ENCODE results near the gene PTGFRN. TPM values are rescaled to one million over a fixed set of nuclear protein-coding genes. Genes with fewer than 3 reads are reported as not detected.
"Not testable (repeated sequence)": the region's sequence is repeated elsewhere in the genome, so short reads cannot be mapped to it uniquely, and the experiment has no call there.

PTGFRN gene
- total RNA-seq, 1 donor from 2014 or later, result 31.2 TPM

GRCh38 chr1:116971965-116972673, 62.4 kb downstream of the PTGFRN start:
- ATAC-seq (peak; percentile 19), DNase-seq (no peak)
- H3K27me3 ChIP-seq, result no peaks in the 10 kb centered on the region
- no peak for TF ChIP-seq CTCF (IDR thresholded peaks at IDR 0.05)
- intact Hi-C loops (cut with DNase I), result no loop called here
- no peaks in the 10 kb centered on the region for H3K9me3 ChIP-seq
- H3K36me3 ChIP-seq, result no peaks in the 10 kb centered on the region
- no peak overlapping the region for H3K27ac ChIP-seq
- H3K4me3 ChIP-seq, result no peak overlapping the region
- H3K4me1 ChIP-seq, result no peaks in the 10 kb centered on the region

GRCh38 chr1:116972674-116973030, 62.9 kb downstream of the PTGFRN start:
- no peak overlapping the region for H3K27ac ChIP-seq

GRCh38 chr1:116980309-116980708, 70.6 kb downstream of the PTGFRN start:
- H3K4me1 ChIP-seq; ATAC-seq; H3K36me3 ChIP-seq; H3K9me3 ChIP-seq; H3K27me3 ChIP-seq; H3K27ac ChIP-seq; DNase-seq; H3K4me3 ChIP-seq; intact Hi-C loops (cut with DNase I): not testable (repeated sequence)

More at GRCh38 chr1:116972674-116973030, 62.9 kb downstream of the PTGFRN start:
- no peaks in the 10 kb centered on the region for H3K27me3 ChIP-seq
- no peak for DNase-seq
- H3K9me3 ChIP-seq, result no peaks in the 10 kb centered on the region
- TF ChIP-seq CTCF (IDR thresholded peaks at IDR 0.05), result no peak
- no peaks in the 10 kb centered on the region for H3K4me1 ChIP-seq
- intact Hi-C loops (cut with DNase I), result no loop called here
- ATAC-seq, result no peak
- no peaks in the 10 kb centered on the region for H3K36me3 ChIP-seq
- H3K4me3 ChIP-seq, result no peak overlapping the region

GRCh38 chr1:116981521-116982037, 71.9 kb downstream of the PTGFRN start:
- Histone ChIP-seq H3K4me3 (no peak overlapping the region), H3K36me3 (no peaks in the 10 kb centered on the region), H3K27me3 (no peaks in the 10 kb centered on the region), H3K27ac (no peak overlapping the region), H3K9me3 (no peaks in the 10 kb centered on the region), H3K4me1 (no peaks in the 10 kb centered on the region)
- ATAC-seq, result no peak
- TF ChIP-seq CTCF (IDR thresholded peaks at IDR 0.05), result no peak
- intact Hi-C loops (cut with DNase I), result no loop called here
- DNase-seq, result no peak

- H3K27ac ChIP-seq, result no peak overlapping the region
- ATAC-seq (peak; percentile 30), DNase-seq (no peak)
- intact Hi-C loops (cut with DNase I), result no loop called here
- H3K9me3 ChIP-seq, result no peaks in the 10 kb centered on the region
- H3K36me3 ChIP-seq, result no peaks in the 10 kb centered on the region
- no peak for TF ChIP-seq CTCF (IDR thresholded peaks at IDR 0.05)
- H3K4me1 ChIP-seq, result no peaks in the 10 kb centered on the region
- no peak overlapping the region for H3K4me3 ChIP-seq
- no peaks in the 10 kb centered on the region for H3K27me3 ChIP-seq
Measured at GRCh38 chr1:116982319-116983004, 72.7 kb downstream of the PTGFRN start.

- H3K9me3 ChIP-seq, result no peaks in the 10 kb centered on the region
- no peak for TF ChIP-seq CTCF (IDR thresholded peaks at IDR 0.05)
- no peaks in the 10 kb centered on the region for H3K27me3 ChIP-seq
- ATAC-seq (no peak), DNase-seq (no peak)
- no peaks in the 10 kb centered on the region for H3K4me1 ChIP-seq
- intact Hi-C loops (cut with DNase I), result no loop called here
- no peak overlapping the region for H3K4me3 ChIP-seq
- H3K36me3 ChIP-seq, result no peaks in the 10 kb centered on the region
- no peak overlapping the region for H3K27ac ChIP-seq
Measured at GRCh38 chr1:116983112-116983511, 73.4 kb downstream of the PTGFRN start.
